DND-41 (cell line): ENCODE measurements around the gene SUN1.
"Not testable (repeated sequence)": the region's sequence is repeated elsewhere in the genome, so short reads cannot be mapped to it uniquely, and the experiment has no call there.

Experiments used
- ATAC-seq: fragments of 200-7000 bp; cut with Tn5 transposase; 3 replicates; pipeline ENCODE4 v1.9.1; 2021; ENCODE audit warnings: low read depth; ENCODE audit not compliant: insufficient read depth
- DNase-seq: peaks from one replicate; pipeline ENCODE4 v3.0.0-alpha.2; 2020
- H2AFZ ChIP-seq: 2 replicates; pipeline ENCODE4 v1.6.0; 2012; ENCODE audit warnings: low read depth, low read length
- H3K27ac ChIP-seq: 2 replicates; pipeline ENCODE4 v1.5.1; 2012; ENCODE audit warnings: low read length, inconsistent platforms
- H3K27me3 ChIP-seq: fragments of 200-600 bp; sonication (generic); 2 replicates; pipeline ENCODE4 v1.6.0; 2012; ENCODE audit warnings: low read length, mild to moderate bottlenecking, inconsistent platforms; ENCODE audit not compliant: insufficient read depth, poor library complexity
- H3K36me3 ChIP-seq: 2 replicates; pipeline ENCODE4 v1.5.1; 2012; ENCODE audit warnings: low read length, inconsistent platforms; ENCODE audit not compliant: insufficient read depth
- H3K4me1 ChIP-seq: 2 replicates; pipeline ENCODE4 v1.5.1; 2012; ENCODE audit warnings: mild to moderate bottlenecking, low read length; ENCODE audit not compliant: insufficient read depth
- H3K4me2 ChIP-seq: 2 replicates; pipeline ENCODE4 v1.6.0; 2012; ENCODE audit warnings: mild to moderate bottlenecking, moderate library complexity, low read length, inconsistent platforms; ENCODE audit not compliant: insufficient read depth
- H3K4me3 ChIP-seq, 2 experiments: fragments of 200-600 bp in 1 of 2; shearing (Covaris generic) in 1 of 2; 2 replicates each; pipeline ENCODE4 v1.5.1; 2012 to 2016; ENCODE audit warnings: inconsistent platforms in 2 of 2, low read length in 2 of 2, mild to moderate bottlenecking in 2 of 2, low read depth in 1 of 2, moderate library complexity in 1 of 2
- H3K79me2 ChIP-seq: 2 replicates; pipeline ENCODE4 v1.6.0; 2012; ENCODE audit warnings: low read length, inconsistent platforms; ENCODE audit not compliant: insufficient read depth
- H3K9ac ChIP-seq: 2 replicates; pipeline ENCODE4 v1.6.0; 2012; ENCODE audit warnings: low read depth, mild to moderate bottlenecking, inconsistent platforms, low read length, moderate library complexity
- H3K9me3 ChIP-seq: 2 replicates; pipeline ENCODE4 v1.5.1; 2012; ENCODE audit warnings: low read length, moderate library complexity, mild to moderate bottlenecking, inconsistent platforms; ENCODE audit not compliant: insufficient read depth, severe bottlenecking
- H4K20me1 ChIP-seq: 2 replicates; pipeline ENCODE4 v1.6.0; 2012; ENCODE audit warnings: low read length; ENCODE audit not compliant: insufficient read depth
- EZH2 ChIP-seq: IDR thresholded peaks from 3 replicates; pipeline ENCODE4 v1.6.1; 2012; ENCODE audit warnings: borderline replicate concordance, low read depth, mild to moderate bottlenecking, moderate library complexity, low read length, inconsistent platforms; ENCODE audit not compliant: severe bottlenecking
- TF ChIP-seq, protein P1 (sequence below): IDR thresholded peaks from 2 replicates; pipeline ENCODE4 v1.5.1; 2012; ENCODE audit warnings: borderline replicate concordance, low read length, moderate library complexity, mild to moderate bottlenecking; ENCODE audit not compliant: poor library complexity, severe bottlenecking; ENCODE audit errors: extremely low read depth

SUN1 gene

DNA sequence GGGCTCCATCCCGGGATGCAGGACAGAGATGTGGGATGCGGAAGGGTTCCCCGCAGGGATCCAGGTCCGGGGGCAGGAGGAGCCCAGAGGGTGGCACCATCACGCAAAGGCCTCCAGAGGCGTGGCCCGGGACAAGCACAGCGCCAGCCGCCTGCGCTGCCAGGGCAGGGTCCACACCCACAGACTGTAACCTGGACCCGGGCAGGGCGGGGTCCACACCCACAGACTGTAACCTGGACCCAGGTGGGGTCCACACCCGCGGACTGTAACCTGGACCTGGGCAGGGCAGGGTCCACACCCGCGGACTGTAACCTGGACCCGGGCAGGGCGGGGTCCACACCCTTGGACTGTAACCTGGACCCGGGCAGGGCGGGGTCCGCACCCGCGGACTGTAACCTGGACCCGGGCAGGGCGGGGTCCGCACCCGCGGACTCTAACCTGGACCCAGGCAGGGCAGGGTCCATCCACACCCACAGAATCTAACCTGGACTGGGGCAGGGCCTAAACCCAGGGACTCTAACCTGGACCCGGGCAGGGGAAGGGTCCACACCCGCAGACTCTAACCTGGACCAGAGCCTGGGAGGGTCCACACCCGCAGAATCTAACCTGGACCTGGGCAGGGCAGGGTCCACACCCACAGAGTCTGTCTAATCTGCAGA, 37.5 kb upstream of the SUN1 start:
- Histone ChIP-seq H3K9ac (no peak overlapping the region), H4K20me1 (no peaks in the 10 kb centered on the region), H2AFZ (no peak overlapping the region), H3K27me3 (no peaks in the 10 kb centered on the region), H3K4me2 (no peak overlapping the region), H3K27ac (no peak overlapping the region), H3K9me3 (no peaks in the 10 kb centered on the region), H3K4me1 (peaks cover 2% of the 10 kb centered on the region; the same call in 1 of the 2 replicates), H3K36me3 (no peaks in the 10 kb centered on the region), H3K4me3 (no peak overlapping the region), H3K79me2 (no peaks in the 10 kb centered on the region)
- TF ChIP-seq, protein P1, sequence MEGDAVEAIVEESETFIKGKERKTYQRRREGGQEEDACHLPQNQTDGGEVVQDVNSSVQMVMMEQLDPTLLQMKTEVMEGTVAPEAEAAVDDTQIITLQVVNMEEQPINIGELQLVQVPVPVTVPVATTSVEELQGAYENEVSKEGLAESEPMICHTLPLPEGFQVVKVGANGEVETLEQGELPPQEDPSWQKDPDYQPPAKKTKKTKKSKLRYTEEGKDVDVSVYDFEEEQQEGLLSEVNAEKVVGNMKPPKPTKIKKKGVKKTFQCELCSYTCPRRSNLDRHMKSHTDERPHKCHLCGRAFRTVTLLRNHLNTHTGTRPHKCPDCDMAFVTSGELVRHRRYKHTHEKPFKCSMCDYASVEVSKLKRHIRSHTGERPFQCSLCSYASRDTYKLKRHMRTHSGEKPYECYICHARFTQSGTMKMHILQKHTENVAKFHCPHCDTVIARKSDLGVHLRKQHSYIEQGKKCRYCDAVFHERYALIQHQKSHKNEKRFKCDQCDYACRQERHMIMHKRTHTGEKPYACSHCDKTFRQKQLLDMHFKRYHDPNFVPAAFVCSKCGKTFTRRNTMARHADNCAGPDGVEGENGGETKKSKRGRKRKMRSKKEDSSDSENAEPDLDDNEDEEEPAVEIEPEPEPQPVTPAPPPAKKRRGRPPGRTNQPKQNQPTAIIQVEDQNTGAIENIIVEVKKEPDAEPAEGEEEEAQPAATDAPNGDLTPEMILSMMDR: no peak
- TF ChIP-seq EZH2: no peak
- DNase-seq (no peak), ATAC-seq (no peak)

DNA sequence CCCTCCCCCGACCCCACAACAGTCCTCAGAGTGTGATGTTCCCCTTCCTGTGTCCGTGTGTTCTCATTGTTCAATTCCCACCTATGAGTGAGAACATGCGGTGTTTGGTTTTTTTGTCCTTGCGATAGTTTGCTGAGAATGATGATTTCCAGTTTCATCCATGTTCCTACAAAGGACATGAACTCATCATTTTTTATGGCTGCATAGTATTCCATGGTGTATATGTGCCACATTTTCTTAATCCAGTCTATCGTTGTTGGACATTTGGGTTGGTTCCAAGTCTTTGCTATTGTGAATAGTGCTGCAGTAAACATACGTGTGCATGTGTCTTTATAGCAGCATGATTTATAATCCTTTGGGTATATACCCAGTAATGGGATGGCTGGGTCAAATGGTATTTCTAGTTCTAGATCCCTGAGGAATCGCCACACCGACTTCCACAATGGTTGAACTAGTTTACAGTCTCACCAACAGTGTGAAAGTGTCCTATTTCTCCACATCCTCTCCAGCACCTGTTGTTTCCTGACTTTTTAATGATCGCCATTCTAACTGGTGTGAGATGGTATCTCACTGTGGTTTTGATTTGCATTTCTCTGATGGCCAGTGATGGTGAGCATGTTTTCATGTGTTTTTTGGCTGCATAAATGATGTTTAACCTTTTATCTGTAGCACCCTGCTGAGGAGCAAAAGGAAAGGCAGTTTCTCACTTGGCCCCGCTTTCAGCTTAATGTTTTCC, 35.7 kb upstream of the SUN1 start:
- DNase-seq, H3K4me3 ChIP-seq: not testable (repeated sequence)

DNA sequence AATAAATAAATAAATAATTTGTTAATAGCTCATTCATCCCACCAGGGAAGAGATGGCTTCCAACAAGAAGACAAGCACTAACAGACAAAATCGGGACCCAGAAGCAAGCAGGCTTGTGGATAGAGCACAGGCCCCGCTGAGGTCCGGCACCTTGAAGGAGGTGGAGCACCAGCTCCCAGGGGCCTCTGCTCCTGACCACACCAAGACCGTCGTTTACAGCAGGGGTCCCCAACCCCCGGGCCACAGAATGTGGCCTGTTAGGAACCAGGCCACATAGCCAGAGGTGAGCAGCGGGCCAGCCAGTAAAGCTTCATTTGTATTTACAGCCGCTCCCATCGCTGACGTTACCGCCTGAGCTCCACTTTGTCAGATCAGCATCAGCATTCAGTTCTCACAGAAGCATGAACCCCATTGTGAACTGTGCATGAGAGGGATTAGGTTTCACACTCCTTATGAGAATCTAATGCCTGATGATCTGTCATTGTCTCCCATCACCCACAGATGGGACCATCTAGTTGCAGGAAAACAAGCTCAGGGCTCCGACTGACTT, 33.3 kb upstream of the SUN1 start:
- H3K27ac ChIP-seq: no peak overlapping the region
- no peaks in the 10 kb centered on the region for H3K9me3 ChIP-seq
- DNase-seq: no peak
- no peak overlapping the region for H3K4me2 ChIP-seq
- no peaks in the 10 kb centered on the region for H4K20me1 ChIP-seq
- no peaks in the 10 kb centered on the region for H3K27me3 ChIP-seq
- H3K9ac ChIP-seq: no peak overlapping the region
- no peak overlapping the region for H3K4me3 ChIP-seq
- peaks cover 2% of the 10 kb centered on the region; the same call in 1 of the 2 replicates for H3K4me1 ChIP-seq
- no peak for TF ChIP-seq EZH2
- TF ChIP-seq, protein P1: no peak
- no peak for ATAC-seq
- H3K79me2 ChIP-seq: no peaks in the 10 kb centered on the region
- H3K36me3 ChIP-seq: no peaks in the 10 kb centered on the region
- H2AFZ ChIP-seq: no peak overlapping the region

More for the DNA sequence above, 35.7 kb upstream of the SUN1 start:
- H3K9me3 ChIP-seq, H3K4me1 ChIP-seq, H2AFZ ChIP-seq, H4K20me1 ChIP-seq, H3K27me3 ChIP-seq, H3K9ac ChIP-seq, H3K4me2 ChIP-seq, ATAC-seq, H3K79me2 ChIP-seq, H3K27ac ChIP-seq, H3K36me3 ChIP-seq: not testable (repeated sequence)

DNA sequence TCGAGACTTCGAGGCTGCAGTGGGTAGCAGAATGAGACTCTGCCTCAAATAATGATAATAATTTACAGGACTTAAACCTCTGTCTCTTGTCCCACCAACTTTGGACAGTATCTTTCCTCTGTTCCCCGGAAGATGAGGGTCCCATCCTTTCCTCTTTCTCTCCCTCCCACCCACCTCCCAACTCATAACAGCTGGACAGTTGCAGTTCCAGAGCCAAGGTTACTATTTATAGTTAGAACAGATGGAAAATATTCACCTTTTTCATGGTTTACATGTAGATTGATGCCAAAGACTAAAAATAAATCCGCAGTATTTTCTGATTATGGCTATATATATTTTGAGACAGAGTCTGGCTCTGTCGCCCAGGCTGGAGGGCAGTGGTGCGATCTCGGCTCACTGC, 31.6 kb upstream of the SUN1 start:
- DNase-seq: no peak
- Histone ChIP-seq H3K79me2 (no peaks in the 10 kb centered on the region), H3K36me3 (no peaks in the 10 kb centered on the region), H3K27ac (no peak overlapping the region), H3K4me2 (no peak overlapping the region), H2AFZ (no peak overlapping the region), H4K20me1 (no peaks in the 10 kb centered on the region), H3K27me3 (no peaks in the 10 kb centered on the region), H3K9ac (no peak overlapping the region), H3K4me1 (peaks cover 2% of the 10 kb centered on the region; the same call in 1 of the 2 replicates), H3K9me3 (no peaks in the 10 kb centered on the region), H3K4me3 (no peak overlapping the region)
- TF ChIP-seq, protein P1: no peak
- no peak for TF ChIP-seq EZH2
- no peak for ATAC-seq
